Loucy (cell line): ENCODE data around the gene RHOU.

Experiments used
- EZH2phosphoT487 ChIP-seq: fragments of 200-600 bp; IDR thresholded peaks from 2 replicates; pipeline ENCODE4 v1.6.1; 2018; ENCODE audit warnings: antibody characterized with exemption, mild to moderate bottlenecking, moderate library complexity, borderline replicate concordance
- TF ChIP-seq, protein P1 (sequence below): fragments of 200-600 bp; sonication (generic); conservative IDR thresholded peaks from 2 replicates; pipeline ENCODE4 v1.5.1; 2014; ENCODE audit warnings: mild to moderate bottlenecking, antibody characterized with exemption, low read length

DNA sequence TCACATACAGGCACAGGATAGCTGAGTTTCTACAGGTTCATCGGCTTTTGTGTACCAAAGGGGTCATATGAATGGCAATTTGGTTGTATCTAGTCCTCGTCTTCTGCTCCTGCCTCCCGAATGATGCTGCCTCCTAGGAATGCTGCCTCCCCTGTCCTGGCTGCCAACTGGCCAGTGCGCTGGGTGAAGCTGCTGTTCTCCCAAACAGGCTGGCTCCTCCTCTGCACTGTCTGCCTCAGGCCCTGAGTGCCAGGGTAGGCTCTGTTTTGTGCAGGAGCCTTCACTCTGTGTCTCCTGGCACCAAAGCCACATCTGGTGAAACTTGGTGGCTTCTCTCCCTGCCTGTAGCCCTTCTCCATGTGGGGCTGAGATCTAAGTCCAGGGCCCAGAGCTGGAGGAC is 60.3 kb downstream of the RHOU start:
- TF ChIP-seq, protein P1, sequence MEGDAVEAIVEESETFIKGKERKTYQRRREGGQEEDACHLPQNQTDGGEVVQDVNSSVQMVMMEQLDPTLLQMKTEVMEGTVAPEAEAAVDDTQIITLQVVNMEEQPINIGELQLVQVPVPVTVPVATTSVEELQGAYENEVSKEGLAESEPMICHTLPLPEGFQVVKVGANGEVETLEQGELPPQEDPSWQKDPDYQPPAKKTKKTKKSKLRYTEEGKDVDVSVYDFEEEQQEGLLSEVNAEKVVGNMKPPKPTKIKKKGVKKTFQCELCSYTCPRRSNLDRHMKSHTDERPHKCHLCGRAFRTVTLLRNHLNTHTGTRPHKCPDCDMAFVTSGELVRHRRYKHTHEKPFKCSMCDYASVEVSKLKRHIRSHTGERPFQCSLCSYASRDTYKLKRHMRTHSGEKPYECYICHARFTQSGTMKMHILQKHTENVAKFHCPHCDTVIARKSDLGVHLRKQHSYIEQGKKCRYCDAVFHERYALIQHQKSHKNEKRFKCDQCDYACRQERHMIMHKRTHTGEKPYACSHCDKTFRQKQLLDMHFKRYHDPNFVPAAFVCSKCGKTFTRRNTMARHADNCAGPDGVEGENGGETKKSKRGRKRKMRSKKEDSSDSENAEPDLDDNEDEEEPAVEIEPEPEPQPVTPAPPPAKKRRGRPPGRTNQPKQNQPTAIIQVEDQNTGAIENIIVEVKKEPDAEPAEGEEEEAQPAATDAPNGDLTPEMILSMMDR = no peak
- TF ChIP-seq EZH2phosphoT487 = no peak
